GM12872 (cell line): ENCODE data around the gene GSTK1.

Source experiments
- CTCF ChIP-seq: IDR thresholded peaks from 3 replicates; pipeline ENCODE4 v1.5.1; 2011; ENCODE audit warnings: low read depth, mild to moderate bottlenecking, low read length, moderate library complexity; ENCODE audit not compliant: insufficient read depth

Gene GSTK1

GRCh38 chr7:143259765-143260164, 3.5 kb upstream of the GSTK1 start:
- no peak for TF ChIP-seq CTCF

GRCh38 chr7:143261901-143262300, 1.3 kb upstream of the GSTK1 start:
- no peak for TF ChIP-seq CTCF

GRCh38 chr7:143265017-143265693, 1.9 kb downstream of the GSTK1 start:
- no peak for TF ChIP-seq CTCF

GRCh38 chr7:143269251-143269650, 6.0 kb downstream of the GSTK1 start:
- TF ChIP-seq CTCF, result no peak

- TF ChIP-seq CTCF, result no peak
Measured at GRCh38 chr7:143271240-143271639, 8.0 kb downstream of the GSTK1 start.

- TF ChIP-seq CTCF, result no peak
Measured at GRCh38 chr7:143272871-143273270, 9.6 kb downstream of the GSTK1 start.

GRCh38 chr7:143279186-143280098, 16.2 kb downstream of the GSTK1 start:
- no peak for TF ChIP-seq CTCF
